Measurements from ENCODE around the gene ARHGEF17.

The ARHGEF17 gene

GRCh38 chr11:73359930-73360742 lies 52.1 kb downstream of the ARHGEF17 start:
- Histone ChIP-seq H3K27me3 (replicated peaks in 2 of 5; ENCODE audit: control insufficient read depth in 4 of 5, insufficient read depth in 5 of 5, low read length in 4 of 5) (no peaks in the 10 kb centered on the region), H3K9me3 (ENCODE audit: control extremely low read depth in 1 of 5, control insufficient read depth in 4 of 5, insufficient read depth in 2 of 5, low read depth in 1 of 5, low read length in 4 of 5) (no peaks in the 10 kb centered on the region), H3K27ac (ENCODE audit: insufficient read depth in 1 of 2, low read depth in 1 of 2, low read length in 2 of 2, poor library complexity in 1 of 2, severe bottlenecking in 2 of 2) (no peak overlapping the region), H3K4me1 (ENCODE audit: control extremely low read depth in 1 of 4, control insufficient read depth in 4 of 4, insufficient read depth in 4 of 4, low read length in 3 of 4) (no peaks in the 10 kb centered on the region), H3K36me3 (ENCODE audit: control insufficient read depth in 4 of 4, insufficient read depth in 4 of 4, low read length in 3 of 4) (peaks cover 11 to 96% (median 62%) of the 10 kb centered on the region in 4 experiments), H3K4me3 (ENCODE audit: control insufficient read depth in 1 of 7, extremely low read depth in 1 of 7, insufficient read depth in 4 of 7, low read depth in 2 of 7, low read length in 6 of 7) (no peak overlapping the region)
- CTCF ChIA-PET, result interaction anchor here (0.7 to 18.6 kb wide), 19 partner anchors 7 to 388 kb away, joined by 3 to 348 read pairs (median 5); no protein-coding TSS in a partner anchor
- POLR2A ChIA-PET, result no interaction called here
- WGBS (ENCODE audit: insufficient coverage), result 95% methylated on average over 18 of the region's 19 CpGs
- DNase-seq, result peak in 1 of 3 donors; percentile 49

GRCh38 chr11:73360743-73361369 lies 52.8 kb downstream of the ARHGEF17 start:
- Histone ChIP-seq H3K36me3 (ENCODE audit: control insufficient read depth in 4 of 4, insufficient read depth in 4 of 4, low read length in 3 of 4) (peaks cover 17 to 96% (median 64%) of the 10 kb centered on the region in 4 experiments), H3K4me3 (ENCODE audit: control insufficient read depth in 1 of 7, extremely low read depth in 1 of 7, insufficient read depth in 4 of 7, low read depth in 2 of 7, low read length in 6 of 7) (no peak overlapping the region), H3K4me1 (ENCODE audit: control extremely low read depth in 1 of 4, control insufficient read depth in 4 of 4, insufficient read depth in 4 of 4, low read length in 3 of 4) (peaks cover 0 to under 1% (median 0%) of the 10 kb centered on the region in 4 experiments), H3K27me3 (replicated peaks in 2 of 5; ENCODE audit: control insufficient read depth in 4 of 5, insufficient read depth in 5 of 5, low read length in 4 of 5) (no peaks in the 10 kb centered on the region), H3K9me3 (ENCODE audit: control extremely low read depth in 1 of 5, control insufficient read depth in 4 of 5, insufficient read depth in 2 of 5, low read depth in 1 of 5, low read length in 4 of 5) (no peaks in the 10 kb centered on the region), H3K27ac (ENCODE audit: insufficient read depth in 1 of 2, low read depth in 1 of 2, low read length in 2 of 2, poor library complexity in 1 of 2, severe bottlenecking in 2 of 2) (no peak overlapping the region)
- 96% methylated on average over 7 of the region's 8 CpGs for WGBS (ENCODE audit: insufficient coverage)
- no peak for DNase-seq
- POLR2A ChIA-PET, result no interaction called here
- CTCF ChIA-PET, result interaction anchor here (0.7 to 18.6 kb wide), 19 partner anchors 8 to 389 kb away, joined by 3 to 348 read pairs (median 5); no protein-coding TSS in a partner anchor

- H3K27ac ChIP-seq (ENCODE audit: insufficient read depth in 1 of 2, low read depth in 1 of 2, low read length in 2 of 2, poor library complexity in 1 of 2, severe bottlenecking in 2 of 2), result no peak overlapping the region
- no peak overlapping the region for H3K4me3 ChIP-seq (ENCODE audit: control insufficient read depth in 1 of 7, extremely low read depth in 1 of 7, insufficient read depth in 4 of 7, low read depth in 2 of 7, low read length in 6 of 7)
- ChIA-PET CTCF (interaction anchor here (1.1 to 18.6 kb wide), 5 partner anchors 9 to 33 kb away, joined by 3 to 348 read pairs (median 12); no protein-coding TSS in a partner anchor), POLR2A (no interaction called here)
- no peaks in the 10 kb centered on the region for H3K27me3 ChIP-seq (replicated peaks in 2 of 5; ENCODE audit: control insufficient read depth in 4 of 5, insufficient read depth in 5 of 5, low read length in 4 of 5)
- peaks cover 17 to 92% (median 61%) of the 10 kb centered on the region in 4 experiments for H3K36me3 ChIP-seq (ENCODE audit: control insufficient read depth in 4 of 4, insufficient read depth in 4 of 4, low read length in 3 of 4)
- no peak for DNase-seq
- WGBS (ENCODE audit: insufficient coverage), result 94% methylated on average over 61 of the region's 70 CpGs
- H3K9me3 ChIP-seq (ENCODE audit: control extremely low read depth in 1 of 5, control insufficient read depth in 4 of 5, insufficient read depth in 2 of 5, low read depth in 1 of 5, low read length in 4 of 5), result no peaks in the 10 kb centered on the region
- H3K4me1 ChIP-seq (ENCODE audit: control extremely low read depth in 1 of 4, control insufficient read depth in 4 of 4, insufficient read depth in 4 of 4, low read length in 3 of 4), result peaks cover 0 to 5% (median 0%) of the 10 kb centered on the region in 4 experiments
Observed at GRCh38 chr11:73361953-73362776, 54.1 kb downstream of the ARHGEF17 start.

GRCh38 chr11:73363147-73363546 lies 55.1 kb downstream of the ARHGEF17 start:
- H3K9me3 ChIP-seq (ENCODE audit: control extremely low read depth in 1 of 5, control insufficient read depth in 4 of 5, insufficient read depth in 2 of 5, low read depth in 1 of 5, low read length in 4 of 5), result no peaks in the 10 kb centered on the region
- H3K27me3 ChIP-seq (replicated peaks in 2 of 5; ENCODE audit: control insufficient read depth in 4 of 5, insufficient read depth in 5 of 5, low read length in 4 of 5), result no peaks in the 10 kb centered on the region
- CTCF ChIA-PET, result interaction anchor here (0.9 to 18.6 kb wide), 5 partner anchors 9 to 56 kb away, joined by 3 to 348 read pairs (median 12); no protein-coding TSS in a partner anchor
- H3K36me3 ChIP-seq (ENCODE audit: control insufficient read depth in 4 of 4, insufficient read depth in 4 of 4, low read length in 3 of 4), result peaks cover 16 to 92% (median 61%) of the 10 kb centered on the region in 4 experiments
- WGBS (ENCODE audit: insufficient coverage), result 95% methylated on average over 6 of the region's 9 CpGs
- H3K4me1 ChIP-seq (ENCODE audit: control extremely low read depth in 1 of 4, control insufficient read depth in 4 of 4, insufficient read depth in 4 of 4, low read length in 3 of 4), result peaks cover 0 to 5% (median 0%) of the 10 kb centered on the region in 4 experiments
- DNase-seq, result no peak
- no peak overlapping the region for H3K27ac ChIP-seq (ENCODE audit: insufficient read depth in 1 of 2, low read depth in 1 of 2, low read length in 2 of 2, poor library complexity in 1 of 2, severe bottlenecking in 2 of 2)
- POLR2A ChIA-PET, result interaction anchor here (0.6 kb wide), 1 partner anchor 9 kb away, joined by 3 read pairs; no protein-coding TSS in a partner anchor
- H3K4me3 ChIP-seq (ENCODE audit: control insufficient read depth in 1 of 7, extremely low read depth in 1 of 7, insufficient read depth in 4 of 7, low read depth in 2 of 7, low read length in 6 of 7), result no peak overlapping the region

GRCh38 chr11:73365352-73366264 lies 57.5 kb downstream of the ARHGEF17 start:
- no peak overlapping the region for H3K27ac ChIP-seq (ENCODE audit: insufficient read depth in 1 of 2, low read depth in 1 of 2, low read length in 2 of 2, poor library complexity in 1 of 2, severe bottlenecking in 2 of 2)
- WGBS (ENCODE audit: insufficient coverage), result 93% methylated on average over 21 of the region's 24 CpGs

GRCh38 chr11:73366265-73366610 lies 58.2 kb downstream of the ARHGEF17 start:
- POLR2A ChIA-PET, result no interaction called here
- no peaks in the 10 kb centered on the region for H3K27me3 ChIP-seq (replicated peaks in 2 of 5; ENCODE audit: control insufficient read depth in 4 of 5, insufficient read depth in 5 of 5, low read length in 4 of 5)
- no peak overlapping the region for H3K4me3 ChIP-seq (ENCODE audit: control insufficient read depth in 1 of 7, extremely low read depth in 1 of 7, insufficient read depth in 4 of 7, low read depth in 2 of 7, low read length in 6 of 7)
- WGBS (ENCODE audit: insufficient coverage), result 100% methylated on average over 4 of the region's 4 CpGs
- no peaks in the 10 kb centered on the region for H3K9me3 ChIP-seq (ENCODE audit: control extremely low read depth in 1 of 5, control insufficient read depth in 4 of 5, insufficient read depth in 2 of 5, low read depth in 1 of 5, low read length in 4 of 5)
- CTCF ChIA-PET, result interaction anchor here (1.4 to 17.0 kb wide), 4 partner anchors 9 to 27 kb away, joined by 3 to 207 read pairs (median 8); no protein-coding TSS in a partner anchor
- no peak overlapping the region for H3K27ac ChIP-seq (ENCODE audit: insufficient read depth in 1 of 2, low read depth in 1 of 2, low read length in 2 of 2, poor library complexity in 1 of 2, severe bottlenecking in 2 of 2)
- DNase-seq, result no peak
- H3K36me3 ChIP-seq (ENCODE audit: control insufficient read depth in 4 of 4, insufficient read depth in 4 of 4, low read length in 3 of 4), result peaks cover 14 to 66% (median 45%) of the 10 kb centered on the region in 4 experiments
- H3K4me1 ChIP-seq (ENCODE audit: control extremely low read depth in 1 of 4, control insufficient read depth in 4 of 4, insufficient read depth in 4 of 4, low read length in 3 of 4), result peaks cover 0 to 5% (median 0%) of the 10 kb centered on the region in 4 experiments

More at GRCh38 chr11:73365352-73366264, 57.5 kb downstream of the ARHGEF17 start:
- POLR2A ChIA-PET, result no interaction called here
- Histone ChIP-seq H3K4me1 (ENCODE audit: control extremely low read depth in 1 of 4, control insufficient read depth in 4 of 4, insufficient read depth in 4 of 4, low read length in 3 of 4) (peaks cover 0 to 5% (median 0%) of the 10 kb centered on the region in 4 experiments), H3K36me3 (ENCODE audit: control insufficient read depth in 4 of 4, insufficient read depth in 4 of 4, low read length in 3 of 4) (peaks cover 14 to 72% (median 50%) of the 10 kb centered on the region in 4 experiments), H3K27me3 (replicated peaks in 2 of 5; ENCODE audit: control insufficient read depth in 4 of 5, insufficient read depth in 5 of 5, low read length in 4 of 5) (no peaks in the 10 kb centered on the region), H3K4me3 (ENCODE audit: control insufficient read depth in 1 of 7, extremely low read depth in 1 of 7, insufficient read depth in 4 of 7, low read depth in 2 of 7, low read length in 6 of 7) (no peak overlapping the region), H3K9me3 (ENCODE audit: control extremely low read depth in 1 of 5, control insufficient read depth in 4 of 5, insufficient read depth in 2 of 5, low read depth in 1 of 5, low read length in 4 of 5) (no peaks in the 10 kb centered on the region)
- no peak for DNase-seq
- CTCF ChIA-PET, result interaction anchor here (0.8 to 17.0 kb wide), 6 partner anchors 9 to 63 kb away, joined by 3 to 207 read pairs (median 6); no protein-coding TSS in a partner anchor
